Measurements from ENCODE around the gene LPCAT3.
"Not testable (repeated sequence)": the region's sequence is repeated elsewhere in the genome, so short reads cannot be mapped to it uniquely, and the experiment has no call there.

DNA sequence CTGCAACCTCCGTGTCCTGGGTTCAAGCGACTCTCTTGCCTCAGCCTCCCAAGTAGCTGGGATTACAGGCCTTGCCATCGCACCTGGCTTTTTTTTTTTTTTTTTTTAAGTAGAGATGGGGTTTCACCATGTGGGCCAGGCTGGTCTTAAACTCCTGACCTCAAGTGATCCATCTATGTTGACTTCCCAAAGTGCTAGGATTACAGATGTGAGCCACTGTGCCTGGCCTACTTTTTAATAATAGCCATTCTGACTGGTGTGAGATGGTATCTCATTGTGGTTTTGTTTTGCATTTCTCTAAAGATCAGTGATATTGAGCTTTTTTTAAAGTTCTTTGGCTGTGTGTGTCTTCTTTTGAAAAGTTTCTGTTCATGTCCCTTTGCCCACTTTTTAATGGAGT is 31.7 kb upstream of the LPCAT3 start:
- TF ChIP-seq EZH2 (IDR thresholded peaks at IDR 0.05; ENCODE audit: insufficient read depth, poor library complexity, severe bottlenecking); EZH2phosphoT487 (IDR thresholded peaks at IDR 0.05; ENCODE audit: insufficient read depth, low read depth): not testable (repeated sequence)
